Stimulated activated CD8-positive, alpha-beta memory T cell treated with anti-CD3 and anti-CD28 coated beads, Interleukin-7, amount 100 ng/mL, for 4 hours (primary cell): Measurements from ENCODE around the gene OSBPL6.

Source experiments
- DNase-seq, 2 donors: peaks; one replicate each; pipeline ENCODE4 v3.0.0-alpha.2; 2020; ENCODE audit warnings: low read depth in 2 of 2

Gene OSBPL6

GRCh38 chr2:178238750-178239149, 44.4 kb downstream of the OSBPL6 start:
- no peak for DNase-seq

DNA sequence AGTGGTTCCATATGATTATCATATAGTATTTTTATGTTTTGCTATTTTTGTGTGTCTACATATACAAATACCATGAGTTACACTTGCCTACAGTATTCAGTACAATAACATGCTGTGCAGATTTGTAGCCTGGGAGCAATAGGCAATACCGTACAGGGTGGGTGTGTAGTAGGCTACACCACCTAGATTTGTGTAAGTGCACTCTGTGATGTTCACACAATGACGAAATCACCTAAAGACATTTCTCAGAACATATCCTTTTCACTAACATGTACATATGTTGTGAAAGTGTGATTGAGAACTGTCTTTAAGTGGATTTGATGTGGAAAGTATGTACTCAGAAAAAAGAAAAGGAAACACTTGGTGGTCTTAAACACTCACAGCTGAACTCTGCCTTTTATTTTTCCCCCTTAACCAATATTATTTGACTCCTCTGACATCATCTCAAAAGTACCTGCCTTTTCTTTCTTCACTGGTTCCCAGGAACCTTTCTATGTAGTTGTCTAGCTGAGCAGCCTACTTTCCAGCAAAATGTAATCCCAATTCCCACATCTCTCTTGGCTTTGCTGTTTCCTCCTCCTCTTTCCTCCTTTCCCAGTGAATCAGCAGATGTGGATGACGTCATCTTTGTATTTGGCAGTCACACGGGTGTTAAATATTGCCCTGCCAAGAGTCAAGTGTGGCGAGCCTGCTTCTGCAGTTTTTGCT, 47.7 kb downstream of the OSBPL6 start:
- no peak for DNase-seq

GRCh38 chr2:178242552-178242883, 48.2 kb downstream of the OSBPL6 start:
- no peak for DNase-seq

DNA sequence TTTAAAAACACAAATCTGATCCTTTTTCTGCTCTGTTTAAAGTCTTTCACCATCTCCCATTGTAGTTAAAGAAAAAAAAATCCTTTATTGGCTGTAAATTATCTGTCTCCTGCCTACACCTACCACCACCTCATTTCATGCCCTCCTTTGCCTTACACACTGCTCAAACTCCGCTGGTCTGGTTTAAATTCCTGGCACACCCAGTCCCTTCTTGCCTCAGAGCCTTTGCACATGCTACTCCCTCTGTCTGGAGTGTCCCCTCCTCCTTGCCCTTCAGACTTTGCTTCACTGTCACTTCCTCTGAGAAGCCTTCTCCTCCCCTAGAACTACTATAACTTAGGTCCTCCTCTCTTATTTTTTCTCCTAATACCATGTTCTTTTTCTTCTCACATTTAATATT, 49.6 kb downstream of the OSBPL6 start:
- DNase-seq: no peak

GRCh38 chr2:178244777-178245176, 50.5 kb downstream of the OSBPL6 start:
- DNase-seq: no peak

GRCh38 chr2:178246696-178247095, 52.4 kb downstream of the OSBPL6 start:
- DNase-seq: no peak

DNA sequence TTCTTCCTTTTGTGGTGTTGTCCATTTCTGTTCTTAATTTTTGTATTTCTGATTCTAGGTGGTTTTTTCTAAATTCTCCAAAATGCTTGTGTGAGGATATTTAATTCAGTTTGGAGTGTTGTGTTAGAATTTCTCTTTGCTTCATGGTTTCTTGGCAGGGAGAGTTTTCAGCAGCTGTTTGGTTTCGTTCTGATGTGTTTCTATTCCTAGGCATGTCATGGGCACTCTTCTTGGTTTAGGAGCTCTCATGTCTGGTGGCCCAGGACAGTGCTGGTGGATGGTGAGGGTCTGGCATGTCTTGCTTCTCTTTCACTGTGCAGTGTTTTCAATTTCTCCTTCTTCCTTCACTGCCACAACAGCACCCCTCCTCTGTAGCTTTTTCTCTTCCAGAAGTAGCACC, 52.9 kb downstream of the OSBPL6 start:
- DNase-seq: no peak

- no peak for DNase-seq
Measured at GRCh38 chr2:178250429-178250828, 56.1 kb downstream of the OSBPL6 start.

GRCh38 chr2:178251151-178251955, 57.0 kb downstream of the OSBPL6 start:
- DNase-seq: no peak

- DNase-seq: no peak
Measured at GRCh38 chr2:178256382-178257042, 62.2 kb downstream of the OSBPL6 start.

DNA sequence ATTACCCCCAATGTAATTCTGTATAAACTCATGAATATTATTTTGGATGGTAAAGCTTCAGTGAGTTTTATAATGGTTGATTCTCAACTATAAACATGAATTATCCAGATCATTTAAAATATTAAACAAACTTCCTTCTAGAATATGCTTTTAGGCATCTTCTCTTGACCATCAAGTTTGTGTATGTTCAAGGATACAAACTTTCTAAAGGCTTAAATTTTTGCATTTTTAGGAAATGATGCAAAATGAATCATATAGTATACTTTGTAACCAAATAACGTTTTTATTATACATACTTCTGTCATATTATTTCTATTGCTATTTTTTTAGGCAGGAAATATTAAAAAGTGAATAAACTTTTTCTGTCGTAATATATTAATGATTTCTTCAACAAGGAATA, 62.8 kb downstream of the OSBPL6 start:
- no peak for DNase-seq

DNA sequence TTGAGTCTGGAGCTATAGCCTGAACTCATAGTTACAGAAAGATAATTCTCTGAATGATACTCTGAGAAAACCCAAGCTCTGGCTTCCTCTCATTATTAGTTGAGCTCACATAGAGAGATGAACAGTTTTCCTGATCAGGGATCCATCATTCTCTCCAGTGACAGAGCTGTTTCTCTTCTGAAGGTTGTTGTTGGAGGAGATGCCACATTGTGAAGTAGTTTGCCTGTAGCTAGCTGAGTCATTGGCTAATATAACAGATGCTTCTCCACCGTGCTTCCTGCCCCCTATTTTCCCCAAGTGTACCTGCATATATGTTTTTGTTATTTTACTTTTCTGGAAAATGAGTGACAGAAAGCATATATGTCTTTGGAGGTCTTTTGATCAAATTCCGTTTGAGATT, 64.6 kb downstream of the OSBPL6 start:
- no peak for DNase-seq

DNA sequence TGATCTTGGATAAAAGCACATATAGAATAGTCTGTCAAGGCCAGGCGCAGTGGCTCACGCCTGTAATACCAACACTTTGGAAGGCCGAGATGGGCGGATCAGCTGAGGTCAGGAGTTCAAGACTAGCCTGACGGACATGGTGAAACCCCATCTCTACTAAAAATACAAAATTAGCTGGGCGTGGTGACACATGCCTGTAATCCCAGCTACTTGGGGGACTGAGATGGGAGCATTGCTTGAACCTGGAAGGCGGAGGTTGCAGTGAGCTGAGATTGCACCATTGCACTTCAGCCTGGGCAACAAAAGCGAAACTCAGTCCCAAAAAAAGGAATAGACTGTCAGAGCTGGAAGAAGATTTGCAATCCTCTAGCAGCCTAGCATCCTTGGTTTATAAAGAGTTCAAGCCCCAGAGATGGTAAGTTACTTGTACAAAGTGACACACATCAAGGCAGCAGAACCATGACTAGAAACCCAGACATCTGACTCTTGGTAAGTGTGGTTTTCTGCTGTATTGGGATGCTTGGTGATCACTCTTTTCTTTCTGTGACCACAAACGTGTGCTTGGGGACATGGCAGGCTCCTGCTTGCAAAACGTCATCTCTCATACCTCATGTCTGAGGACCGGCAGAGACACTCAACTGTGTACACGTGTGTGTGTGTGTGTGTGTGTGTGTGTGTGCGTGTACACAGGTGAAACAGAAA, 69.0 kb downstream of the OSBPL6 start:
- no peak for DNase-seq

DNA sequence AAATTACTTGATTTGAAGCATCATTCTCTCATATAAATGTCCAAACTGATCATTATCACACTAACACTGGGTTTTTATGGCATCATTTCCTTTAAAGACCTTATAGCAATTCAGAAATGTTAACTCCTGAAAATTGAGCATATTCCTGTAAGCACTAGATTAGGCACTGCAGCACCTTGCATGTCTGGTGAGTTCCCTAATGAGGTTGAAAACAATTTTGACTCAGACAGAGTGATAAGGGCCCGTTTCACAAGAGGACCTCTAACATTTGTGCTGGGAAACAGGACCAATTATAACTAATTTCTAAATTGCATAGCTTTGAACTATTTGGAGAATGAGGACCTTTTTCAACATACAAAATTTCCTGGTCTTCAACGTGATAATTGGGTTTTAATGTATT, 69.9 kb downstream of the OSBPL6 start:
- DNase-seq: no peak

DNA sequence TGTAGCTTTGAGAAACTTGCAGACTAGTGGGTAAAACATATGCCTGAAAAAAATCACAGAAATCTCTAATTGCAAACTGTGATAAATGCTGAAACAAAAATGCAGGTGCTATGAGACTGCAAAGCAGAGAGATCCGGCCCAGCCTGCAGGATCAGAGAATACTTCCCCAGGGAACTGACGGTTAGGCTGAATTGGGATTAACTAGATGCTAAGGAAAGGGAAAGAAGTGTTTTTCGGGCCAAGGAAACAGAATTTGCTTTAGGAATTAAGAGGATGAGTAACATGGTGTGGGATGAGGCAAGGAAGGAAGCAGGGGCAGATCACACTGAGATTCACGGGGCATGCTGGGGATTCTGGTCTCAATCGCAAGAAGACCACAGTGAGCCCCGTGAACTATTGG, 71.5 kb downstream of the OSBPL6 start:
- no peak for DNase-seq

GRCh38 chr2:178266445-178266844, 72.1 kb downstream of the OSBPL6 start:
- no peak for DNase-seq

DNA sequence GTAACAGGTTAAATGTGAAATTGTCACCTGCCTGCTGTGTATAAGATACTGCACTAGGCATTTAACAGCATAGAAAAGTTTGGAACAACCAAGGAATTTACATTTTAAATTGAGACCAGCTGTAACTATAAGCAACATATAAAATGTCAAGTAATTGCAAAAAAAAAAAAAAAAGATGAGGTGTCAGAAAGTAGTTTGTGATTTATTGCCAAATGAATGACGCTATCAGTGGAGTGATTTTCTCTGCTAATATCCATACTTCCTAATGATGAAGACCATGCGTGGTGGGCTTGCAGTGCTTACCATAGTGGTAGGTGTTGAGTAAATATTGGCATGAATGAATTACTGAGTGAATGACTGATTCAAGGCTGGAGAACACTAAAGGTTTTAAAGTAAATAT, 73.3 kb downstream of the OSBPL6 start:
- no peak for DNase-seq

DNA sequence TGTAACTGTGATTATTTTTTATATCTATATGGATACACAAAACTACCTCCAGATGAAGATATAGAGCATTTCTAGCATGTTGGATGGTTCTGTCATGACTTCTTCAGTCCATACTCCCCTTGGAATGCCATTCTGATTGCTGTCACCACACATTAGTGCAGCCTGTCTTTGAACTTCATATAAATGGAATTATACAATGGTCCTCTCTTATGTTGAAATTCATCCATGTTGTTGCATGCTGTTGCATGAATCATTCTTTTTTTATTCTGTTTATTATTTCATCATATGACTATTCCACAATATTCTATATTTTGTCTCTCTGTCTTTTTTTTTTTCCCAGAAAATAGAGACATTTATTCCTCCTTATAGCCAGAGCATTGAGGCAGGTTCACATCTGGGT, 74.1 kb downstream of the OSBPL6 start:
- no peak for DNase-seq

DNA sequence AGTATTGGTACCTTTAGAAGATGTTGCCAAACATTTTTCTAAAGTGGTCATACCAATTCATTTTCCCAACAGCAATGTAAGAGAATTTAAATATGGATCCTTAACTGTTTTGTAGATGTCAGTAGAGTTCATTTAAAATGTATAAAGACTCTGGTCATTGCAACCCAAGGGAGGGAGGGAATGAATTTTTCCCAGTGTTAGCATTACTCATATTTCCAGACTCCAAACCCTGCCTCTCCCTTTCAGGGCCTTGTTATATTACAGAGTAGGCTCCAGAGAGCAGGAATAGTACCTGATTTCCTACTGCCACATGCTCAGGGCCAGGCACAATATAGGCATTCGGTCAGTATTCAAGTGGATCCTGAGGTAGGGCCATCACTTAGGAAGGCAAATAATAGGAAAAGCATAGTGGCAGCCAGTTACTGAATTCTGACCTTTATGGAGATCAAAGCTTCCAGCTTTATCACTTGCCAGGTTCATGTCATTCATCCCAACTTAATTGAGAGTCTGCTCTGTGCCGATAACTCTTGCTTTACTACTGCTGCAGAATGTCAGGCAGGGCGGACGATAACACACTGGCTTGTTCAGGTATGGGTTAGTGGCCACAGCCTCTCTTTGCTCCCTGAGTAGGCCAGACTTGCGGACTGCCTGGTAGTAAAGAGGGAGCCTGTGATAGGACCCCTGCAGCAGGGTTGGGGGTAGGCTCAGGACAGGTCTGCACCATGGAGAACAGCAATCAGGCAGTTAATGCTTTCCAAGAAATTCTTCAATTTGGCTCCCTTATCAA, 75.3 kb downstream of the OSBPL6 start:
- DNase-seq: no peak

DNA sequence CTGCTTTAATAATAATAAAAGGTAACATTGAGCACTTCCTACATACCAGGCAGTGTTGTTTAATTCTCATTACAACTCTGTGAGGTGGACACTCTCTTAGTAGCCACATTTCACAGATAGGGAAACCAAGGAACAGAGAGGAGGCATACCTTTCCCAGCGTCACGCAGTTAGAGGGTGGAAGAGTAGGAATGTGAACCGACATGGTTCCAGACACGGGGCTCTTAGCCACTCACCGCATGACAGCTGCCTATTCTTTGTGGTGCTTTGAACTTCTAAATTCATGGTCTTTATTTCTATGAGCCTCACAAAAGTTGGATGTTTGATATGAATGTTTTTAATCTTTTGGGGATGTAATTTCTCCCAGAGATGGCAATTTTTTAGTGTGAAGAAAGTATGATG, 76.0 kb downstream of the OSBPL6 start:
- no peak for DNase-seq

DNA sequence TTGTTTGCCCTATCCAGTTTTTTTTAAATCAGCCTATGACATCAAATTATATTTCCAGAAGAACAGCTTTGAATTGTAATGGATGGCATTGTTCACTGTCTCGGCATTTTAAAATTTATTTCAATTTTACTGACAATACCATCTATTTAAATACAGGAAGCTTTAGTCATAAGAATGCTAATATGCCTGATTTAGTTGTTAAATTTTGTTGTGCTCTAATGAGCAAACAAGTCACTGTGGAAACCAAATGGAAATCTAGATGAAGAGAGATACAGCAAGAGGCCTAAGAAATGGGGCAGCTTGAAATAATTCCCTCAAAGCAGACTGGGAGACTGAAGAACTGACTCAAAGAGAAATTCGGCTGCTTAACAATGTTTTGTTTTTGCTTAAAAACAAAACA, 76.8 kb downstream of the OSBPL6 start:
- no peak for DNase-seq
